A549 treated with RU486 at 1 μM for 4 hours (cell line): Measurements from ENCODE around the gene ZNF346. TPM values are rescaled to one million over a fixed set of nuclear protein-coding genes. Genes with fewer than 3 reads are reported as not detected.

ENCODE experiments used
- total RNA-seq: library from RNA; stranded (reverse); fragments of 200-300 nt; extraction: Qiagen RNA extraction; gene quantifications from 5 replicates; pipeline ENCODE4 v1.2.3, GENCODE V29; 2022; ENCODE audit warnings: low read depth

Gene ZNF346
- 9.2 to 11.1 TPM (median 10.2 TPM) in 5 replicates for total RNA-seq

DNA sequence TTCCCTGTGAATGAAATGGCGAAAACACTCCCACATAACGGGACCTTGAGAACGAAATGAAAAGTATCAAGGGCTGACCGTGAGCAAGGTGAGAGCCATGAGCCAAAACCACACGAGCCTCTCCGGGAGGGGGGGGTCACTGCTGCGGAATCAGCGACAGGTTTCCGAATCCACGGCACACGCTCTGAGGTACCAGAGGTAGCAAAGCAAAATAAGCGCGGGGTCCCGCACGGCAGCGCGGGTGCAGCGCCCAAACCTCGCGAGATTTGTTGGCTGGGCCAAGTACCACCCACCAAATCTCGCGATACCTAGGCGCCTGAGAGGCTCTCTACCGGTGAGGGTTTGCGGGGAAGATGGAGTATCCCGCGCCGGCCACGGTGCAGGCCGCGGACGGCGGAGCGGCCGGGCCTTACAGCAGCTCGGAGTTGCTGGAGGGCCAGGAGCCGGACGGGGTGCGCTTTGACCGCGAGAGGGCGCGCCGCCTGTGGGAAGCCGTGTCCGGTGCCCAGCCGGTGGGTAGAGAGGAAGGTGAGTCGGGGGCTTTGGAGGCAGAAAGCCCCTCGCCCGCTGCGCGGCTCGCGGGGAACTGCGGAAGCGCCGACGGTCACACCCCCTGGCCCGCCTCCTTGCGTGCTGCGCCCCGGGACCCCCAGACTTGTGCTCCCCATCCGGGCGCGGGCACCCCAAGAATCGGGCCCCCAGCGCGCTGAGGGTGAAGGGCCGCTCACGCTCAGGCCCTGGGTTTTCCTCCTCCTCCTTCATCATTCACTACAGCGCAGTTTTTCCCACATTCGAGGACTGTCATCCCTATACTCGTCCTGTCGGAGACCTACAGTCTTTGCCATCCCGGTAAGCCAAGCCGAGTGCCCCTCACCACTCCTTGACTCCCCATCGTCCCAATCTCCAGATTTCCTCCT lies at the start of gene ZNF346:
Gene ZNF346, plus strand, starts transcription at position 311 of the 917 bp plus-strand sequence. Its CDS starts 43 bp downstream, at position 354.

GRCh38 chr5:177006265-177006972 lies 16.1 kb upstream of the ZNF346 start, which contains the start of gene UIMC1:
Gene UIMC1, minus strand, starts transcription at chr5:177006779. Its CDS starts 24,164 bp downstream, at chr5:176982615.

GRCh38 chr5:177086654-177087397 lies 64.3 kb downstream of the ZNF346 start, which contains the start of gene FGFR4:
Gene FGFR4, plus strand, starts transcription at chr5:177086915. Its CDS starts 2,688 bp downstream, at chr5:177089603.

Other genes with a start within 250 kb of the ZNF346 start
- 0.13 to 0.41 TPM (median 0.27 TPM) in 5 replicates for gene UNC5A, start 212.1 kb upstream of the ZNF346 start, total RNA-seq
- not detected in 5 replicates for gene HK3, start 123.3 kb upstream of the ZNF346 start, total RNA-seq
- 42.3 to 48.4 TPM (median 43.8 TPM) in 5 replicates for gene UIMC1, start 15.9 kb upstream of the ZNF346 start, total RNA-seq
- gene FGFR4, start 64.2 kb downstream of the ZNF346 start, total RNA-seq, result 15.9 to 24.1 TPM (median 23.2 TPM) in 5 replicates
- 14.7 to 21.8 TPM (median 20.4 TPM) in 5 replicates for gene NSD1, start 111.1 kb downstream of the ZNF346 start, total RNA-seq